Amniotic stem cell (primary cell): ENCODE results near the gene DEPDC5.
"Not testable (repeated sequence)": the region's sequence is repeated elsewhere in the genome, so short reads cannot be mapped to it uniquely, and the experiment has no call there.

Experiments used
- DNase-seq: peaks from one replicate; lab custom pipeline; 2025; lab: John Stamatoyannopoulos, UW

DEPDC5 gene

GRCh38 chr22:31749636-31750364 is 4.0 kb upstream of the DEPDC5 start, which contains the start of gene PRR14L:
TSS of gene PRR14L (minus strand) at chr22:31750132. CDS start at chr22:31738860, 11,272 bp downstream.
- DNase-seq: peak; percentile 95

DNA sequence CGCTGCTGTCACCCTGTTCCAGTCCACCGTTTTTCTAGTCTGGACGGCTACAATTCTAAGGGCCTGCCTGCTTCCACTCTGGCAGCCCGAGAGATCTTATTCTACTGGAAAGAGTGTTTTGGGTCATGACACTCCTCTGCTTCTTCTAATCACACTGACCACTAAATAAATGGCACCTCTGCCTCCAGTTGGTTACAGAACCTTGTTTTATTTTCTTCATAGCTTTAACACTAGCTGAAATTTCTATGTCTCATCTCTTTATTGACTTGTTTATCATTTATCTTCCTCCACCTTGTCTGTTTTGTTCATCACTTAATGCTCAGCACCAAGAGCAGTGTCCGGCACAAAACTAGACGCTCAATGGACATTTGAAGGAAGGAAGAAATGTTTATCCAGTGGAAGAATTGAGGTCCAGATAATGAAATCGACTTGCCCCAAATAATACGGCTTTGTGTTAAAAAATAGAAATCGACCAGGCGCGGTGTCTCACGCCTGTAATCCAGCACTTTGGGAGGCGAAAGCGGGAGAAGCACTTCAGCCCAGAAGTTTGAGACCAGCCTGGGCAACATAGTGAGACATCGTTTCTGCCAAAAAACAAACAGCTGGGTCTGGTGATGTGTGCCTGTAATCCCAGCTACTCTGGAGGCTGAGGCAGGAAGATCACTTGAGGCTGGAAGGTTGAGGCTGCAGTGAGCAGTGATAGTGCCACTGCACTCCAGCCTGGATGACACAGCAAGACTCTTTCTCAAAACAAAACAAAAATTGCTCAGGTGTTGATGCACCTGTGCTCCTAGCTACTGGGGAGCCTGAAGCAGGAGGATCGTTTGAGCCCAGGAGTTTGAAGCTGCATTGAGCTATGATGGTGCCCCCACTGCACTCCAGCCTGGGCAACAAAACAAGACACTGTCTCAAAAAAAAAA is 3.2 kb upstream of the DEPDC5 start:
- DNase-seq: no peak

DNA sequence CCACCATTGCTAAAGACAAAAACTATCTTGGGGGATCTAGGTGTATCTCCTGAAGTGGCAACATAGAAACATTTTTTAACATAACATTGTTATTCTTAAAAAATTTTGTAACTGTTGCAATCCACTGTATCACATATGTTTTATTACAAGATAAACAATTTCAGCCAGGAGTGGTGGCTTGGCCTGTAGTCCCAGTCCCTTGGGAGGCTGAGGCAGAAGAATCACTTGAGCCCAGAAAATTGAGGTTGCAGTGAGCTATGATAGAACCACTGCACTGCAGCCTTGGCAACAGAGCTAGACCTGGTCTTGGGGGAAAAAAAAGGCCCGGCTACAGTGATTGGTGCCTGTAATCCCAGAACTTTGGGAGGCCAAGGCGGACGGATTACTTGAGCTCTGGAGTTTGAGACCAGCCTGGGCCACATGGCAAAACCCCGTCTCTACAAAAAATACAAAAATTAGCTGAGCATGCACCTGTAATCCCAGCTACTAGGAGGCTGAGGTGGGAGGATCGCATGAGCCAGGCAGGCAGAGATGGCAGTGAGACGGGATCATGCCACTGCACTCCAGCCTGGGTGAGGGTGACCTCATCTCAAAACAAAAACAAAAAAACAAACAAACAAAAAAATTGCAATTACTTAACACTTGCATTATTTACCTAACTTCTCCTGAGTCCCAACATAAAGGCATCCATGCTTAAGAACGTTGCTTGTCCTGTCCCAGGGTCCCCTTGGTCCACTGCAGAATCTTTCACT is 1.5 kb upstream of the DEPDC5 start:
- DNase-seq: no peak

DNA sequence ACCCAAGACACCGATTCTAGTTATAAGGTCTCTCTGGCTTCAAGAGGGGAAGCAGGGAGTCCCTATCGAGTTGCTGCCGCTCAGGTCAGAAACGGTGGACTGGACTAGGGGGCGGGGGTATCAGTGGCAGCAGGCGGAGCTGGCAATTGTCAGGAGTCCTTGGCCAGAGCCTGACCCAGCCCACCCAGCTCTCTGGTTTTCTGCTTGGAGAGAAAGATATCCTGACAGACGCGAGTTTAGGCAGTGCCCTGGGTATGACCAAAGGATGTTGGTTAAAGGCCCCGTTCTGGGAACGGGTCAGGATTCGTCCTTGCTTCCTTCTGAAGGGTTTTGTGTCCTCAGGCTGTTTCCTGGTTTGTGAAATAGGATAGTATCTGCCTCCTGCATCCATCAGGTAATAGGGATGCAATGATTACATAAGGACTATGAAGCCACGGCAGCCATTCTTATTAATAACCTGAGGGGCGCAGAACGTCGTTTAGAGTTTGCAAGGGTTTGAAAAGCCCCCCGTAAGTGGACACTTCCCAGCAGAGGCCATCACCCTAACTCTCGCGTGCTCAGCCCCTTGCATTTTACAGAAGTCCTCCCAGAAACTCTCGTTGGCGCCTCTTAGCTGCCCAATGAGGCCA is 700 bp upstream of the DEPDC5 start:
- no peak for DNase-seq

DNA sequence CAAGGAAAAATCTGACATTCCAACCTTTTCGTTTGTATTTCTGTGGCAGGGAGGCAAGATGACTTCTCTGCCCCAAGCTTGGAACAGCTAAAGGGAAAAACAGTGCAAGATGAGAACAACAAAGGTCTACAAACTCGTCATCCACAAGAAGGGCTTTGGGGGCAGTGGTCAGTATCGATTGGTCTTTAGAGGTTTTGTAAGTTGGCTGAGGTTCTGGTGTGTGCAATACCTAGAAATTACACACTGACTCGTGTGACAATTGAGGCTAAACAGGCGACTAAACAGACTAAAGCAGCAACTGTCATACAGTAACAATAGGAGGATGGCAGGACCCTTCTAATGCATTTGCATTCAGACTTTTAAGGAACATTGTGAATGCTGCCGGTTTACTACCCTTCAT is 994 bp downstream of the DEPDC5 start:
- no peak for DNase-seq

GRCh38 chr22:31757265-31757664 is 3.4 kb downstream of the DEPDC5 start:
- no peak for DNase-seq

DNA sequence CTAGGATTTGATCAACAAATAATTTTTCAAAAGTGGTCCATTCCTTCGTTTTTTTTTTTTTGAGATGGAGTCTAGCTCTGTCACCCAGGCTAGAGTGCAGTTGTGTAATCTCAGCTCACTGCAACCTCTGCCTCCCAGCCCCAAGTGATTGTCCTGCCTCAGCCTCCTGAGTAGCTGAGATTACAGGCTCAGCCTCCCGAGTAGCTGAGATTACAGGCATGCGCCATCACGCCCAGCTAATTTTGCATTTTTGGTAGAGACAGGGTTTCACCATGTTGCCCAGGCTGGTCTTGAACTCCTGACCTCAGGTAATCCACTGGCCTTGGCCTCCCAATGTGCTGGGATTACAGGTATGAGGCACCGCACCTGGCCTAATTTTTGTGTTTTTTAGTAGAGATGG is 5.0 kb downstream of the DEPDC5 start:
- DNase-seq: not testable (repeated sequence)

DNA sequence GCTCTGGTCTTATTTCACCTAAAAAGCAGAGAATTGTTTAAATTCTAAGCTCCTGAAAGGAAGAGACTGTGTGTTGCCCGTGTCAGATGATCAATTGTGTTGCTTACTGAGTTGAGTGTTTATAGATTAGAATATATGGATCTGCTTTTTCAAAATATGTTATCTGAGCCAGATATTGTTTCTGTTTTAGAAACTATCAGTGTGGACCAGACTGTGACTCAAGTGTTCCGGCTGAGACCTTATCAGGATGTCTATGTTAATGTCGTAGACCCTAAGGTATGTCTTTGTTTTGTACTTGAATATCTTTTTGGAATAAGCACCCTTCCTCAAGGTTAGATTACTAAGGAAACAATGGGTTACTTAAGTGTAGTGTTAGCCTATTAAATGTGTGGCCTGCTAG is 11.0 kb downstream of the DEPDC5 start:
- DNase-seq: no peak

DNA sequence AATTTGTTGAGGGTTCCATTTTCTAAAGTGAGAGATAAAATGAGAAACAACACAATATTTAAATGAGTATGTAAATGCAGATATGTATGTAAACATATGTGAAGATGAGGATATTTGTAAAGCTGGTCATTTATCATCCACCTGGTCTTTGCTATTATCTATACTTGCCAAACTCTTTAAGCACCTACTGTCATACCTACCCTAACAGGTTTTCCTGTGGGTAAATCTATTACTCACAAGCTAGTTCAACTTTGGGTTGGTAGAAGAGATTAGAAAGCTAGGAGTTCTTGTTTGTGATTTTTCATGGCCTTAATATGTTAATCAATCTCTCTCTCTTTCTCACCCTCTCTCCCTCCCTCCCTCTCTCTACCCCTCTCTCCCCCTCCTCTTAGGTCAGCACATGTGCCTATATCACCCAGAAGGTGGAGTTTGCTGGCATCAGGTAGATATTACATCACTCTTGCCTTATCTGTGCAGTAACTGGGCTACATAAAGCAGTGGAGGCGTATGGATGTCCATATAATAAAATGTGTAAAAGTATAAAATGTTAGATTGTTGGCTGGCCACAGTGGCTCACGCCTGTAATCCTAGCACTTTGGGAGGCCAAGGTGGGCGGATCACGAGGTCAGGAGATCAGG is 14.7 kb downstream of the DEPDC5 start:
- no peak for DNase-seq

DNA sequence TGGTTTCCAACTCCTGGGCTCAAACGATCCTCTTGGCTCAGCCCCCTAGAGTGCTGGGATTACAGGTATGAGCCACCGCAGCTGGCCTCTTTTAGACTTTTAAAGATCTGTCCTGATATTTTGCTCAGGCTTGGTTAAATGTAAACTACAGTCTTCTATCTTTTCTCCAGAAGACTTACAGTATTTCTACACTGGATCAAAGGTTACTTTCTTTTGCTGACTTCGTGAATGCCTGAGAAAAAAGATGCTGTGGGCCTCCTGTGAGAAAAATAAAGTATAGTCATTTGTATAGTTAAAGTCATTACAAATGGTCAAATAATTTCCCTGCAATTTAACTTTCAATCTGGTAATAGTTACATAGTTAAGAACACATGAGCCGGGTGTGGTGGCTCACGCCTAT is 19.6 kb downstream of the DEPDC5 start:
- DNase-seq: no peak

- no peak for DNase-seq
Measured at GRCh38 chr22:31776231-31776630, 22.4 kb downstream of the DEPDC5 start.

DNA sequence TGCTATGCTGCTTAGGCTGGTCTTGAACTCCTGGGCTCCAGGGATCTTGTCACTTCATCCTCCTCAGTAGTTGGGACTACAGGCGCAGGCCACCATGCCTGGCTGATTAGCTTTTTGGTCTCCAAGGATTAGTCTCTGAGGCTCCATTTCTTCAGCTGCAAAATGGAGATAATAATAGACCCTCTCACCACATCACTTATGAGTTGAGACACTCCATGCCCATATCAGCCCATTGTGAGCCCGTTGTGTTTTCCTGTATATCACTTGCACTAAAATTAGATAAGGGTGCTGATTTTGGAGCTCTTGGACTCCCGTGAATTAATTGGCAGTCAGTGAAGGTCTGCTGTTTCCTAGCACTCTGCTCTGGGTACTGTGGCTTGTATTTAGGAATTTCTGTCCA is 36.0 kb downstream of the DEPDC5 start:
- DNase-seq: no peak

DNA sequence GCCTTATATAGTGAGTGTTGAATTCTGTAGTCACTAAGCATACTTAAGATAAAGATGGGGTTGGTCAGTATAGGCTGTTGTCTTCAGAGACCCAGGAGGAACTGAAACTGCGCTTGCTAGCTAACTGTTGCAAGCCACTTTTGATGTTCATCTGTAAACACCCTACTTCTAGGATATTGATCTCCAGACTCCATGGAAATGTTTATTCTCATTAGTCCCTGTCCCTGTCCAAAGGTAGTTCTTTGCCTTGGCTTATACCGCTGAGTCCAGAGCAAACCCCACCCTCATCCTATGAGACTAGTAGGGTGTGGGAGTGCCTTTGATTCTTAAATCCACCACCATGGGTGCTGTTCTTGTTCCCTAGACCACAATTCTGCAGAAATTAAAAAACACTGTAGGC is 36.4 kb downstream of the DEPDC5 start:
- no peak for DNase-seq

- DNase-seq: not testable (repeated sequence)
Measured at GRCh38 chr22:31799358-31799757, 45.5 kb downstream of the DEPDC5 start.

- DNase-seq: no peak
Measured at GRCh38 chr22:31800065-31800464, 46.2 kb downstream of the DEPDC5 start.

DNA sequence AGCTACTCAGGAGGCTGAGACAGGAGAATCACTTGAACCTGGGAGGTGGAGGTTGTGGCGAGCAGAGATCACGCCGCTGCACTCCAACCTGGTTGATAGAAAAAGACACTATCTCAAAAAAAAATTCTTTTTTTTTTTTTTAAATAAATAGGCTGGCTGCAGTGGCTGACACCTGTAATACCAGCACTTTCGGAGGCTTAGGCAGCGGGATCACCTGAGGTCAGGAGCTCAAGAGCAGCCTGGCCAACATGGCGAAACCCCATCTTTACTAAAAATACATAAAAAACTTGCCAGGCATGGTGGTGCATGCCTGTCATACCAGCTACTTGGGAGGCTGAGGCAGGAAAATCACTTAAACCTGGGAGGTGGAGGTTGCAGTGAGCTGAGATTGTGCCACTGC is 47.0 kb downstream of the DEPDC5 start:
- not testable (repeated sequence) for DNase-seq

GRCh38 chr22:31802575-31802974 is 48.8 kb downstream of the DEPDC5 start:
- DNase-seq: no peak

GRCh38 chr22:31806751-31807150 is 52.9 kb downstream of the DEPDC5 start:
- DNase-seq: no peak

DNA sequence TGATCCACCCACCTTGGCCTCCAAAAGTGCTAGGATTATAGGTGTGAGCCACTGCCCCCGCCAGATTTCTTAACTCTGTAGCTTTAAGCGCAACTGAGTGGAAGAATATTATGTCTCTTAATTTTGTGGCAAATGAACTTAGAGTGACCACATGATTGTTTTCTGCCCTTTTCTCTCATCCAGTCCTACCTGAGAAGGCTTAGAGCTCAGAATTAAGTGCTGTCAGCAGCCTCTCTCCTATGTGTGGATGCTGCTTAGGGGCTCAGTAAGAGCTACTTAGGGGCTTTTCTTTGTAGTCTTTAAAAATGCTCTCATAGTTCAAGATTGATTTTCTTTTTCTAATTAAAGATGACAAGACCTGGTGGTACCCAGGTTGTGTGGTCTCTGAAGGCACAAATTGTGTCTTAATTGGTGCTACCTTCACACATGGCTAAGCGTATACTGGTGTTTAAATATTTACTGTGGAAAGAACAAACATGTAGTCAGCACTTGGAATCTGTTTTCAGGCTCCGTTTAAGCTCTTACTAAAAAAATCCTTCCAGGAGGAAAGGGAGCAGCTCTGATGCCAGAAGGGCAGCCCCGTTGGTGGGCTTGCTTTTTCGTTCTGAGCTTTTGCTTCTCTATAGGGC is 59.3 kb downstream of the DEPDC5 start:
- no peak for DNase-seq

DNA sequence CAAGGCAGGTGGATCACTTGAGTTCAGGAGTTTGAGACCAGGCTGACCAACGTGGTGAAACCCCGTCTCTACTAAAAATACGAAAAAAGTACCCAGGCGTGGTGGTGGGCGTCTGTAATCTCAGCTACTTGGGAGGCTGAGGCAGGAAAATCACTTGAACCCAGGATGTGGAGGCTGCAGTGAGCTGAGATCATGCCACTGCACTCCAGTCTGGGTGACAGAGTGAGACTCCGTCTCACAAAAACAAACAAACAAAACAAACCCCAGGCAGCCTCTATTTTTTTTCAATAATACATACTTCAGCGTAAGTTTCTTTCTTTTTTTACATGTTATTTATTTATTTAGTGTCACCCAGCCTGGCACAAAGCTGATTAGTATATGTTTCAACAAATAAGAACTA is 60.1 kb downstream of the DEPDC5 start:
- DNase-seq: not testable (repeated sequence)

- no peak for DNase-seq
Measured at GRCh38 chr22:31814942-31815341, 61.1 kb downstream of the DEPDC5 start.
